ENCODE data around the gene LARP1.

DNA sequence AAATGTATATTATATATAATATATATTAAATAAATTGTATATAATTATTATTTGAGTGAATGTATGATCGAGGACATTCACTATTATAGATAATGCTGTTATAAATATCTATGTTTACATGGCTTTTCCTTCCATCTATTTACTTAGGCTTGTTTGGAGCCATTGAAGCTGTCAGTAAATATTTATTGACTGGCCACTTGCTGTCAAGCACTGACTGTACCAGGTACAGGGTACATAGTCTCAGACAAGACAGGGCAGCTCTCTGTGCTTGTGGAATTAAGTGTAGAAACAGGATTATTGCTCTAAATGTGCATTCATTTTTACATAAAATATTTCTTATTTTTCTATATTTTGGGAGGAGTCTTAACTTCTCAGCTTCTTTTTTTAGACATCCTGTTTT is 78.9 kb downstream of the LARP1 start:
- TF ChIP-seq CTCF (IDR thresholded peaks at IDR 0.05) (no peak), POLR2A (IDR thresholded peaks at IDR 0.05; ENCODE audit: low read depth) (no peak), POLR2AphosphoS5 (IDR thresholded peaks at IDR 0.05) (no peak), EP300 (IDR thresholded peaks at IDR 0.05) (no peak)

Data from esophagus muscularis mucosa (tissue), 4 donors.